Endothelial cell (in vitro differentiated cells): ENCODE measurements around the gene ETV6. TPM values are rescaled to one million over a fixed set of nuclear protein-coding genes. Genes with fewer than 3 reads are reported as not detected.

Source experiments
- DNase-seq: peaks from one replicate; pipeline ENCODE4 v3.0.0; 2021; ENCODE audit warnings: low spot score
- H3K27ac Mint-ChIP-seq: one replicate; pipeline ENCODE4 v1.8.0; 2021; ENCODE audit warnings: mixed read lengths, inconsistent platforms; ENCODE audit not compliant: unreplicated experiment
- H3K27me3 Mint-ChIP-seq: one replicate; pipeline ENCODE4 v1.8.0; 2021; ENCODE audit warnings: mild to moderate bottlenecking, moderate library complexity, mixed read lengths, inconsistent platforms; ENCODE audit not compliant: unreplicated experiment
- H3K36me3 Mint-ChIP-seq: one replicate; pipeline ENCODE4 v1.8.0; 2021; ENCODE audit warnings: mild to moderate bottlenecking, low read depth, mixed read lengths, inconsistent platforms; ENCODE audit not compliant: unreplicated experiment
- H3K4me1 Mint-ChIP-seq: one replicate; pipeline ENCODE4 v1.8.0; 2021; ENCODE audit warnings: mild to moderate bottlenecking, mixed read lengths, inconsistent platforms; ENCODE audit not compliant: unreplicated experiment
- H3K4me3 Mint-ChIP-seq: one replicate; pipeline ENCODE4 v1.8.0; 2021; ENCODE audit warnings: mild to moderate bottlenecking, mixed read lengths, inconsistent platforms; ENCODE audit not compliant: unreplicated experiment
- H3K9me3 Mint-ChIP-seq: one replicate; pipeline ENCODE4 v1.8.0; 2021; ENCODE audit warnings: mixed read lengths, inconsistent platforms; ENCODE audit not compliant: unreplicated experiment
- total RNA-seq: library from RNA; stranded (reverse); fragmentation: NEBNext Ultra II Directional; extraction: Animal tissue kit (Norgen Biotek cat#: 25700); gene quantifications from one replicate; pipeline ENCODE4 v1.2.1, GENCODE V29; 2021; ENCODE audit not compliant: unreplicated experiment
- TF ChIP-seq, protein P1 (sequence below): fragments of 200-600 bp; sonication (generic); IDR thresholded peaks from one replicate; pipeline ENCODE4 v1.5.0; 2021; ENCODE audit warnings: antibody characterized with exemption; ENCODE audit not compliant: unreplicated experiment

Gene ETV6
- total RNA-seq, 1 donor from 2014 or later = 98.7 TPM

DNA sequence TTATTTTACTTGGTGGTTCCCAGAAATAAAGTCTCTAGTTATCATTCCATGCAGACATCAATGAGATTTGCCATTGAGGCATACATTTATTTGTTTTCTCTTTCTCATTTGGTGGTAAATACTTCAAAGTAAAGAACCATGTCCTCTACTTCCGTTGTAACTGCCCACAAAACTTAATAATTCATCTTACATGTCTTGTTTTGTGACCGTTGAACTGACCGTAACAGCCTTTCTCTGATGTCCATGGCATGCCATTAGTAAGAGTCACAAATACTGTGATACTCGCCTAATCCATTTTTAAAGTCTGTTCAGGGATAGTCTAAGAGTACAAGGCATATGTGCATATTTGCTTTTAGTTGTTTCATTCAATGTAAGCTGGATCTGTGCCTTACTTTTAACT, 145.3 kb downstream of the ETV6 start:
- peaks cover 10% of the 10 kb centered on the region for H3K27me3 Mint-ChIP-seq
- H3K27ac Mint-ChIP-seq = peak overlapping the region; percentile 3
- no peak for DNase-seq
- H3K4me1 Mint-ChIP-seq = peaks cover 78% of the 10 kb centered on the region
- H3K9me3 Mint-ChIP-seq = no peaks in the 10 kb centered on the region
- peaks cover 31% of the 10 kb centered on the region for H3K36me3 Mint-ChIP-seq
- TF ChIP-seq, protein P1, sequence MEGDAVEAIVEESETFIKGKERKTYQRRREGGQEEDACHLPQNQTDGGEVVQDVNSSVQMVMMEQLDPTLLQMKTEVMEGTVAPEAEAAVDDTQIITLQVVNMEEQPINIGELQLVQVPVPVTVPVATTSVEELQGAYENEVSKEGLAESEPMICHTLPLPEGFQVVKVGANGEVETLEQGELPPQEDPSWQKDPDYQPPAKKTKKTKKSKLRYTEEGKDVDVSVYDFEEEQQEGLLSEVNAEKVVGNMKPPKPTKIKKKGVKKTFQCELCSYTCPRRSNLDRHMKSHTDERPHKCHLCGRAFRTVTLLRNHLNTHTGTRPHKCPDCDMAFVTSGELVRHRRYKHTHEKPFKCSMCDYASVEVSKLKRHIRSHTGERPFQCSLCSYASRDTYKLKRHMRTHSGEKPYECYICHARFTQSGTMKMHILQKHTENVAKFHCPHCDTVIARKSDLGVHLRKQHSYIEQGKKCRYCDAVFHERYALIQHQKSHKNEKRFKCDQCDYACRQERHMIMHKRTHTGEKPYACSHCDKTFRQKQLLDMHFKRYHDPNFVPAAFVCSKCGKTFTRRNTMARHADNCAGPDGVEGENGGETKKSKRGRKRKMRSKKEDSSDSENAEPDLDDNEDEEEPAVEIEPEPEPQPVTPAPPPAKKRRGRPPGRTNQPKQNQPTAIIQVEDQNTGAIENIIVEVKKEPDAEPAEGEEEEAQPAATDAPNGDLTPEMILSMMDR = no peak
- H3K4me3 Mint-ChIP-seq = no peak overlapping the region

DNA sequence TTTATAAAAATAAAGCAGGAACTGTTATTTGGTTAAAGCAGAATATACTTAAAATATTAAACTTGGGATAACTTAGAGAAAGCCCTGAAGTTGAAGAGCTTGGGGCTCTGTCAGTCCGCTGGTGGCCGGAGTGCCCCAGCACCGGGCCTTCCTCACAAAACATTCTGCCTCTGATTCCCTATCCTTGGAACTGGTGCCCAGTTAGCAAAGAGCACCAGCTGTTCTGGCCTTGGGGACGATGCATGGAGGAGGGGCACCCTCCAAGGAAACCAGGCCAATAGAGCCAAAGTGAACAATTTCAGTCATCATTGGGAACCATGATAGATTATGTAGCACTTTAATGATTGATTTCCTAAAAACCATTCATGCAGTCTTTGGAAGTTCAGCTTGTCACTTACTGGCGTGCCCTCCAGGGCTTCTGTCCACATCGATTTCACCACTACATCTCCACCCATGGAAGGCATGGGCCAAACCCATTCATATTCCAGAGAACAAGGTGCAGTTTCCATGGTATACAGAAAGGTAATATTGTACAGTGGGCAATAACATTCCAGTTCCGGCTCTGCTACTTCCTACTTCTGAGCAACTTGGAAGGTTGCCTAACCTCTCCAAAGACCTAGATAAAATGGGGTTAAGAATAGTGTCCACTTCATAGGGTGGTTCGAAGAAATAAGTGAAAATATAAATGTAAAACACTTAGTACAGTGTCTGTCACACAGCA, 145.9 kb downstream of the ETV6 start:
- no peak for DNase-seq
- Mint-ChIP-seq H3K27me3 (peaks cover 10% of the 10 kb centered on the region), H3K4me3 (no peak overlapping the region), H3K27ac (peak overlapping the region; percentile 78), H3K9me3 (no peaks in the 10 kb centered on the region), H3K36me3 (peaks cover 25% of the 10 kb centered on the region), H3K4me1 (peaks cover 78% of the 10 kb centered on the region)
- TF ChIP-seq, protein P1 = no peak

DNA sequence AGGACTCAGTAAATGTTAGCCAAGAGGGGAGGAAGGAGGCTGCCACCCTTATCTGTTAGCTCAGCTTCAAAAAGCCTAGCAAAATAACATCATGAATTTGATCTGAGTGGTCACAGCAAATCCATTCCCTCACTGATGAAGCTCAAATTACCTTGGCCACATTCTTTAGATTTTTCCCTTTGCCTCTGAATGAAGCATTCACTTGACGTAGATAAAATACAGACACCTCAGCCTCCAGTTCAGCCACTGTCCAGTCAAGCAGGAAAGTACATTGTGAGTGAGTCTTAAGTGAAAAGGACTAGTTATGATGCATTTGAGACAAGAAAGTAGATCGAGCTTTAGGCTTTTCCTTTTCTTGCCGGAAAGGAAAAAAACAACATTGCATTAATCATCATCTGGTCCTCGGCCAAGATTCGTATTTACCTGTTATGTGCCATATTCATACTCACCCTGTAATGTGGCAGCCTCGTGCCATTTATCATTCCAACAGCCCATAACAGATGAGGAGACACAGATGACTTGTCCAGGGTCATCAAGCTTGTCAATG, 146.5 kb downstream of the ETV6 start:
- H3K4me1 Mint-ChIP-seq = peaks cover 79% of the 10 kb centered on the region
- no peak overlapping the region for H3K4me3 Mint-ChIP-seq
- H3K27ac Mint-ChIP-seq = peak overlapping the region; percentile 78

DNA sequence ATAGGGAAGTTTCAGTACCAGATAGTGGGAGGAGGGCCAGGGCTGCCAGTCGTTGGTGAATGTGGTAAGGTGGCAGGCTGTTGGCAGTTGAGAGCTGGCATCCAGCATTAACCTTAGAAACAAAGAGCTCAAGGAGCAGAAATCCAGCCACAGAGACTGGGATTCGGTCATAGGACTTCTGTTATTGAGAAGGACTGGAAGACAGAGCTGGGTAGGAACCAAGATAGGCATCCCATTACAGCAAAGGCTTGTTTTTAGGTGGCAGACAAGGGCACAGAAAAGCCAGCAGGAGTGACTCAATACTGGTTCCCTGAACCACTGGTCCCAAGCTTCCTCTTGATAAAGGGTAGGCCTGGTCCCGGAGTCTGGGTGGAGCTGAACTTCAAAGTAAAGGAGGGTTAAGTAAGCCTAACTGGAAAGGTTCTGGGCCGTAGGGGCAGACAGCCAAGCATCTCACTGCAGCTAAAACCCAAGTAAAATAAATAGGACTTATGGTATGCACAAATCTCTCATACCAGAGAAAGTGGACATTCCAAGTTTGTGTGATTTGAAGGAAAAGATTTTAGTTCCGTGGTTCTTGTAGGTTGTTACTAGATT, 147.9 kb downstream of the ETV6 start:
- no peak for DNase-seq
- Mint-ChIP-seq H3K9me3 (no peaks in the 10 kb centered on the region), H3K4me1 (peaks cover 88% of the 10 kb centered on the region), H3K27me3 (peaks cover 9% of the 10 kb centered on the region), H3K4me3 (no peak overlapping the region), H3K36me3 (peaks cover 14% of the 10 kb centered on the region), H3K27ac (peak overlapping the region; percentile 94)
- TF ChIP-seq, protein P1 = no peak

More for the DNA sequence above, 146.5 kb downstream of the ETV6 start:
- no peaks in the 10 kb centered on the region for H3K9me3 Mint-ChIP-seq
- no peak for DNase-seq
- H3K27me3 Mint-ChIP-seq = peaks cover 10% of the 10 kb centered on the region
- peaks cover 23% of the 10 kb centered on the region for H3K36me3 Mint-ChIP-seq
- TF ChIP-seq, protein P1 = no peak
